Activated CD8-positive, alpha-beta memory T cell treated with anti-CD3 and anti-CD28 coated beads, Interleukin-2, amount 50 U/mL, for 1 hour (primary cell): ENCODE data around the gene SULT1A2.
"Not testable (repeated sequence)": the region's sequence is repeated elsewhere in the genome, so short reads cannot be mapped to it uniquely, and the experiment has no call there.

Experiments used
- DNase-seq: peaks from one replicate; pipeline ENCODE4 v3.0.0-alpha.2; 2020; ENCODE audit errors: extremely low read depth

The SULT1A2 gene

DNA sequence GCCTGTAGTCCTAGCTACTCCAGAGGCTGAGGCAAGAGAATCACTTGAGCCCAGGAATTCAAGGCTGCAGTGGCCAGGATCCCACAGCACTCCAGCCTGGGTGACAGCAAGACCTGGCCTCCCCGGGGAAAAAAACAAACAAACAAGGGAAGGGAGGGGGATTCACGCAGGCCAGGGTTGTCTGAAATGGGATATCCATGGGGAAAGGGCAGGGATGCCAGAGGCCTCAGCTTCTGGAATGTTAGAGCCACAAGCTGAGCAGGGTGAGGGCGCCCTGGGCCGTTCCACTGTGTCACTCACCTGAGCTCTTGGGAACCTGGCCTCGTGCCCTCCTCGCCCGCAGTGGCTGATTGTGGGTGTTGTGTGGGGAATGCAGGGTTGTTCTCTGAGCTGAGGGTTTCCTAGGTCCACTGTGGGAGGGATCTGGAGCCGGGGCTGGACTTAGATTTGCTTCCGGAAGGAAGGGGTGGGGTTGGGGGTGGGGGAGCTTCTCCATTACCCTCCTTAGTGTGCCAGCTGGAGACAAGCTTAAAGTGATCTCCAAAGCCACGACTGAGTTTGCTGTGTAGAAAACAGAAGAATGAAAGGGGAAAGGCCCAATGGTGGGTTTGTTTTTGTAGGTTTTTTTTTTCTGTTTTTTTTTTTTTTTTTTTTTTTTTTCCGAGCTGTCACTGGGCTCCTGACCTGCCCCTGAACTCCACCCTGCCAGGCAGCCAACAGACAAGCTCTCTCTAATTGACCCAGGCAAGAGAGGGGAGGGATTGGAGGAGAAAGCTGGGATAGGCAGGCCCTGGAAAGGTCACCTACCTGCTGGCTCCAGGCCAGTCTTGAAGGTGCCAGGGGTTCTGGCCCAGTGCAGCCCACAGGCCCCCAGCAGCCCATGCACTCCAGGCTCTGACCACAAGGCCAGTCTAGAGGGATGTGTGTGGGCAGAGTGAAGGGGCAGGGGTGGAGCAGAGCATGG, 13.1 kb upstream of the SULT1A2 start, which contains the start of gene SULT1A1:
Gene SULT1A1, minus strand, starts transcription at position 414 of the 964 bp plus-strand sequence. CDS start 1,189 bp downstream, outside the sequence.
- DNase-seq, result no peak

DNA sequence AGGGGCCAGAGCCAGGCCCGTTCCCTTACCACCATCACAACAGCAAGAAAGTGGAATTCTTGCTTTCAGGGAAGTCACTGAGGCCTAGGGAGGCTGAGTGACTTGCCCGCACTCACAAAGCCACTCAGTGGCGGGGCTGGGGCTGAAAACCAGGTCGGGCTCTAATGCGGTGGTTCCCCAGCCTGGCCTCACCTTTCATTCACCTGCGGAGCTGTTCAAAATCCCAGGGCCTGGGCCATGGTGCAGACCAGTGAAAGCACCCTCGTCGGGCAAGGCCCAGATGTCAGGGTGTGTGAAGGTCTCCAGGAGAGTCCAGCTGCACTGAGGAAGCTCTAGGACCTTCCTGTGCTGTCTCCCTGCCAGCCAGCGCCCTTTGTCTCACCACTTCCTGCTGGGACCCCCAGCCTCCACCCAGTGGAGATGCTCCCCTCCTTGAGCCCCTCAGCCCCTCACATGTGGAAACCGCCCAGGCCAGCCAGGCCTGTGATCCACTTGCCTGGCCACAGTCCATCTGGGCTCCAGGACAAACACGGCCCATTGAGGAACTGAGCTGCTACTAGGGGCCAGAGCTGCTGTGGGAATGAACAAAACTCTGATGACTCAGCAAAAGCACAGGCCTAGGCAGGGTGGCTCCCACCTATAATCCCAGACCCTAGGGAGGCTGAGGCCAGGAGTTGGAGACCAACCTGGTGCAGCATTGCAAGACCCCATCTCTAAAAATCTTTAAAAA, 12.2 kb upstream of the SULT1A2 start:
- DNase-seq, result not testable (repeated sequence)

- DNase-seq, result not testable (repeated sequence)
Observed at GRCh38 chr16:28608496-28608808, 11.6 kb upstream of the SULT1A2 start.

- DNase-seq, result not testable (repeated sequence)
Observed at GRCh38 chr16:28607681-28608495, 11.0 kb upstream of the SULT1A2 start.

- DNase-seq, result no peak
Observed at GRCh38 chr16:28607116-28607623, 10.3 kb upstream of the SULT1A2 start.

- no peak for DNase-seq
Observed at GRCh38 chr16:28606291-28607115, 9.7 kb upstream of the SULT1A2 start.

GRCh38 chr16:28604186-28604565, 7.3 kb upstream of the SULT1A2 start:
- no peak for DNase-seq

- DNase-seq, result no peak
Observed at GRCh38 chr16:28603381-28604185, 6.7 kb upstream of the SULT1A2 start.

DNA sequence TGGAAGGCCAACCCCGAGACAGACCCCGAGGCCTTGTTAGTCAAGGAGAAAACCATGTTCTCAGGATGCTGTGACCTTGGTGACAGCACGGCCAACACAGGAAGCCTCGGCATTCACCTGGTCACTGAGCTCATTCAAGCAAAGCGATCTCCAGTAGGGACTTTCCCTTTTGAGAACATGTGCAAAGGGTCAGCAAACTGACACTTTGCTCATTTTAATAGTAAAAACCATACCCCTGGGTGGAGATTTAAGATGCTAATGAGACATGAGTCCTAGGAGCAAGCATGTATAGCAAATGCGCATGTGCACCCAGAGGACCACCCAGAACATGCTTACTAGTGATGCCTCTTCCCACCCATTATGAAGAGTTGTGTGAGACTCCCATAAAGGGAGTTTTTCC, 5.7 kb upstream of the SULT1A2 start:
- DNase-seq, result no peak

DNA sequence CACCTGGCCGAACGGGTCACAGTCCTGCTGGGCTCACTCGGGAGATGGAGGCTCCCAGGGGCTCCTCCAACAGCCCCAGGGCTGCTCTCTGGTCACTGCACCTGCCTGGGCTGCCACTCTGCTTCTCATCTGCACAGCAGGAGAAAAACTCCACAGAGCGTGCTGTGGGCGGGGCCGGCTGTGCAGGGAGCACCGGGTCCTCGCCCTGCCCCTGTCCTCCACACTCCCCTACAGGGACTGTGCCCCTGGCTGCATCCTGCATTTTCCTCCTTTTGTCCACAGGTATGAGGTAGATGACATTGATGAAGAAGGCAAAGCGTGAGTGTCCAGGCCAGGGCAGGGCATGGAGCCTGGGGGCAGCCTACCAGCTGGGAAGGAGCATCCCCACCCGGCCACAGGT, 5.2 kb upstream of the SULT1A2 start:
- DNase-seq, result not testable (repeated sequence)

DNA sequence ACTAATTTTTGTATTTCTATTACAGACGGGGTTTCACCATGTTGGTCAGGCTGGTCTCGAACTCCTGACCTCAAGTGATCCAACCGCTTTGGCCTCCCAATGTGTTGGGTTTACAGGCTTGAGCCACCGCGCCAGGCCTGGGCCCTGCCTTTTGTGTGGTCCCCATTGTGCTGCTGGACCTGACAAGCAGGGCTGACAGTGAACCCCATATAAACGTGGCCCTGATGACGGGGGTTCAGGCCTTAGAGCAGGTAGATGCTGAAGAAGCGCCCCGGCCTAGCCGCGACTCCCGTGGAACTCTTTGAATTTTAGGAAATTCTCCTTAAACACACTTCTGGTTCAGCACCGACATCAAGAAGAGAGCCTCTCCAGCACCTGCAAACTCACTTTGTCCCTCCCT, 4.7 kb upstream of the SULT1A2 start:
- DNase-seq, result not testable (repeated sequence)

DNA sequence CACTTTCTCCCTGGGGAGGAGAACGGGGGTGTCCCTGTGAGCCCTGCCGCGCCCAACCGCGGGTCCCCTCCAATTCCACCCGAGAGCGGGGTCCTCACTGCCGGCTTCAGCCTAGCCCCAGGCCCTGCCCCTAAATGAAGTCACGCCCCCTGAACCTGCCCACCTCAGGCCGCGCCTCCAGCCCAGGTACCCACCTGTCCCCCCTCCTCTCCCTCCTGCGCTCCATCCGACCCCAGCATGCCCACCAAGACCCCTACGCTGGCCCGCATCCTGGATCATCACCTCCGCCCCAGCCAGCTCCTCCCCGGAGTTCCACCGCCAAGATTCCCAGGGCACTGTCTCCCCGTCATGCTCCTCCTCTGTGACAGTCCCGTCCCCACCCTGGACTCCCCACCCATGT, 4.1 kb upstream of the SULT1A2 start:
- not testable (repeated sequence) for DNase-seq

DNA sequence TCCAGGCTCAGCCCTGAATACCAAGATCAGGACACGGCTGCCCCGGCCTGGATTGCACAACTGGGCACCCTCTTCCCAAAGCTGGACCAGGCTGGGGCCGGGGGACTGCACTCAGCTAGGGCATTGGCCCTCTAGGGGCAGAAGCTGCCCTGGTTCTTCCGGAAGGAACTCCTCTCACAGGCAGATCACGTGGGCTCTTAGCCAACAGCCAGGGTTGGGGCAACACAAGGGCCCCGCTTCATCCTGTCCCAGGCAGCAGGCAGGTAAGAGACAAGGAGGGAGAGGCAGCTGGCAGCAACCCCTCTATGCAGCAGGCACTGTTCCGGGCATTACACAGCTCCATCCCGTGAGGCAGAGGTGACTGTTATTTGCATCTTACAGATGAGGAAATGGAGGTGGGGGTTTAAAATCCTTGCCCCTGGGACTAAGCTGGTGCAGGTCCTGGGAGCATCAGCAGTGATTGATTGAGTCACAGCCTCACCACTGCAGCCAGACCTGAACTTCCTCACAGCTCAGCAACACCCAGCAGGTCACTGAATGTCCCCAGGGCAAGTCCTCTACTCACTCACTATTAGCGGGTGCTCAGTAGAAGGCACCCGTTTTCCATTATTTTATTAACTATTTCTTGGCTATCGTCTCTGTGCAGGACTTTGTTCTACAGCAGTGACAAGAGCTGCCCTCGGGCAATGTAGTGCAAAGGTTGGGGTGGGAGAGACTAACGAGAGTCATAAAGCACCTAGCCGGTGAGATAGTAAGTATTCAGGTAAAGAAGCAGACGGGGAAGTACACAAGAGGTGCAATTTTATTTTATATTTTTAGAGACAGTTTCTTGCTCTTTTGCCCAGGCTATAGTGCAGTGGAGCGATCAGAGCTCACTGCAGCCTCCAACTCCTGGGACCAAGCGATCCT, 2.8 kb upstream of the SULT1A2 start:
- DNase-seq, result not testable (repeated sequence)

DNA sequence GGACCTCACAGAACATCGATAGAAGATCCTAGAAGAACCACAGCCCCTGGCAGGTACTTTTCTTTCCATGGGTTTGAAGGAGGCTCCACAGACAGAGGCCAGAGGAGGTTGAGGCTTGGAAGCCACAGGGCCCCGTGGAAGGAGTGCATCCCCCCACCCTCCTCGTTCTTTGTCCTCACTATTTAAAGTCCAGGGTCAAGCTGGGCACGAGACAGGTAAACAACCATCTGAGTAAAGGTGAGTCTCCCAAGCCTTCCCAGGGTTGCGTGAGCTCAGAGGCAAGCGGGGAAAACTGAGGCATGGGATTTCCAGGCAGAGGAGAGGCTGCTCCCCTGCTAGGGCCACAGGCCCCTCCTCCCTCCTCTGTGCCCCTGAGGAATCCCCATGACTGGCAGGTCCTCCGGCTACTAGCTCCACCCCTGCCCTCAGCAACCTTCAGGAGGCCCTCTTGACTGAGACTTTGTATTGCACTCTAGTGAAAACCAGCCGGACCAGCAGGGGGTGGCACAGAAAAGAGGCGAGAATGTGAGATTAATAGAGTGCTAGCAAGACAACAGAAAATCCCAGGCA, 927 bp upstream of the SULT1A2 start:
- no peak for DNase-seq

- DNase-seq, result no peak
Observed at GRCh38 chr16:28596115-28596630, 677 bp downstream of the SULT1A2 start.

DNA sequence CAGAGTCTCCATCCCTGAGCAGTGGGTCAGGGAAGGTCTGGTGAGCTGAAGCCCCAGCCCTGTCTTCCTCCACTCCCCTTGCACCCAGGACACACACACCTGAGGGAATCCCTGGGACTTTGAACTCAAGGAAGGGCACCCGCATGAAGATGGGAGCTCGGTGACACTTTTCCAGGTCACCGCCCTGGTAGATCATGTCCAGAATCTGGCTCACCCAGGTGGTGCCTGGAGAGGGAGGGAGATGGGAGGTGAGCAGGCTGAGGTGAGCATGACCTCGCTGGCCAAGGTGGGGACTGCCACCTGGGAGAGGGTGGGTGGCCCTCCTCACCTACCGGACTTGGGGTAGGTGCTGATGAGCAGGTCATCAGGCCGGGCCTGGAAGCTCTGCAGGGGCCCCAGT, 1.4 kb downstream of the SULT1A2 start:
- DNase-seq, result not testable (repeated sequence)

DNA sequence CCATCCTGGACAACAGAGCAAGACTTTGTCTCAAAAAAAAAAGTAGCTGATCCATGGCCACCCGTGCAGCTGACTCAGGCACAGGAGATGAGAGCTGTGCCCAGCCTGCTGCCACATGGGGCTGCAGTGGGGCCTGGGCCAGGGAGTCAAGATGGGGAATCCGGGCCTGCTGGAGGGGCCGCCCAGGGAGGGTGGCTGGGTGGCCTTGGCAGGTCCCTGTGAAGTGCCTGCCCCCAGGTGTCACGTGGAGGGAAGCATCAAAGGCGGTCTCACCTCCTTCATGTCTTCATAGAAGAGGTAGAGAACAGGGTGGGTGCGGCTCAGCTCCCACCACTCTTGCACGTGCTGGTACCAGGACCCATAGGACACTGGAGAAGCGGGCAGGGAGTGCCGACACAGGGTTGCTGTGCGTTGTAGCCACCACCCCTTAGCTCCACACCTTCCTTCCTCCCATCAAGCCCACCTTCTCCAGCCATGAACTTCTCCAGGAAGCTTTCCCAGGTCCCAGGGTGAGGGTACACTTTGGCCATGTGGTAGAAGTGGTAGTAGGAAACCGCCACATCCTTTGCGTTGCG, 3.8 kb downstream of the SULT1A2 start:
- DNase-seq, result no peak

- no peak for DNase-seq
Observed at GRCh38 chr16:28592511-28592910, 4.3 kb downstream of the SULT1A2 start.
